ENCODE results near the gene STKLD1.

Gene STKLD1

GRCh38 chr9:133400292-133400691 is 24.1 kb downstream of the STKLD1 start:
- no peaks in the 10 kb centered on the region for H3K9me3 ChIP-seq (replicated peaks in 1 of 11)
- H3K9ac ChIP-seq, result no peak overlapping the region
- H3K4me2 ChIP-seq, result no peak overlapping the region
- no peak for TF ChIP-seq Cebpa-rat (IDR thresholded peaks at IDR 0.05)
- H3K4me3 ChIP-seq, result no peak overlapping the region
- H4K20me1 ChIP-seq, result peaks cover 0 to 88% (median 32%) of the 10 kb centered on the region in 11 experiments; a peak in 18 of 22 replicates
- H3K27ac ChIP-seq, result no peak overlapping the region
- H3K27me3 ChIP-seq, result no peaks in the 10 kb centered on the region
- peaks cover 0 to 16% (median 7%) of the 10 kb centered on the region in 10 experiments; a peak in 11 of 20 replicates for H3K4me1 ChIP-seq
- peaks cover 18 to 49% (median 37%) of the 10 kb centered on the region in 11 experiments for H3K36me3 ChIP-seq

DNA sequence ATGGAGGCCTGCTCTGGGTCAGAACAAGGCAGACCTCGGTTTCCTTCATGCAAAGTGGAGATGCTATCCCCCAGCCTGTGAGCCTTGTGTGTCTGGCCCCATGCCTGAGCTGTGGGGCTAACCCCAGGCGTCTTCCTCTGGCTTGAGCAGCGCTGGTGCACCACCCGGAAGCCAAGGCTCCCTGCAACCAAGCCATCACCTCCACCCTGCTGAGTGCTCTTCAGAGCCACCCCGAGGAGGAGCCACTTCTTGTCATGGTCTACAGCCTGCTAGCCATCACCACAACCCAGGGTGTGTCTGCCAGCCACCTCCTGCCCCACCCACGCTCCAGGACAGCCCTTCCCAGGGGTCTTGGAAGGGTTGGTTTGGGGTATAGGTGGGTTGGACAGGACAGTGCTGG is 25.4 kb downstream of the STKLD1 start:
- H3K4me3 ChIP-seq, result no peak overlapping the region

GRCh38 chr9:133402689-133403088 is 26.5 kb downstream of the STKLD1 start:
- no peak overlapping the region for H3K4me2 ChIP-seq
- peaks cover 39 to 73% (median 59%) of the 10 kb centered on the region in 11 experiments for H3K36me3 ChIP-seq
- H3K4me3 ChIP-seq, result no peak overlapping the region
- peaks cover 0 to 94% (median 53%) of the 10 kb centered on the region in 11 experiments; a peak in 20 of 22 replicates for H4K20me1 ChIP-seq
- no peak overlapping the region for H3K27ac ChIP-seq
- H3K4me1 ChIP-seq, result peaks cover 0 to 16% (median 3%) of the 10 kb centered on the region in 10 experiments; a peak in 13 of 20 replicates
- peak overlapping the region in 1 of 11 experiments; percentile 17; a peak in 1 of 22 replicates for H3K9ac ChIP-seq
- no peaks in the 10 kb centered on the region for H3K27me3 ChIP-seq
- no peak for TF ChIP-seq Cebpa-rat (IDR thresholded peaks at IDR 0.05)
- no peaks in the 10 kb centered on the region for H3K9me3 ChIP-seq (replicated peaks in 1 of 11)

More for the DNA sequence above, 25.4 kb downstream of the STKLD1 start:
- peaks cover 0 to 16% (median 8%) of the 10 kb centered on the region in 10 experiments; a peak in 14 of 20 replicates for H3K4me1 ChIP-seq
- peaks cover 31 to 62% (median 49%) of the 10 kb centered on the region in 11 experiments for H3K36me3 ChIP-seq
- no peak overlapping the region for H3K4me2 ChIP-seq
- H3K27ac ChIP-seq, result no peak overlapping the region
- TF ChIP-seq Cebpa-rat (IDR thresholded peaks at IDR 0.05), result no peak
- H3K9me3 ChIP-seq (replicated peaks in 1 of 11), result no peaks in the 10 kb centered on the region
- peaks cover 0 to 96% (median 42%) of the 10 kb centered on the region in 11 experiments; a peak in 20 of 22 replicates for H4K20me1 ChIP-seq
- no peak overlapping the region for H3K9ac ChIP-seq
- H3K27me3 ChIP-seq, result no peaks in the 10 kb centered on the region

DNA sequence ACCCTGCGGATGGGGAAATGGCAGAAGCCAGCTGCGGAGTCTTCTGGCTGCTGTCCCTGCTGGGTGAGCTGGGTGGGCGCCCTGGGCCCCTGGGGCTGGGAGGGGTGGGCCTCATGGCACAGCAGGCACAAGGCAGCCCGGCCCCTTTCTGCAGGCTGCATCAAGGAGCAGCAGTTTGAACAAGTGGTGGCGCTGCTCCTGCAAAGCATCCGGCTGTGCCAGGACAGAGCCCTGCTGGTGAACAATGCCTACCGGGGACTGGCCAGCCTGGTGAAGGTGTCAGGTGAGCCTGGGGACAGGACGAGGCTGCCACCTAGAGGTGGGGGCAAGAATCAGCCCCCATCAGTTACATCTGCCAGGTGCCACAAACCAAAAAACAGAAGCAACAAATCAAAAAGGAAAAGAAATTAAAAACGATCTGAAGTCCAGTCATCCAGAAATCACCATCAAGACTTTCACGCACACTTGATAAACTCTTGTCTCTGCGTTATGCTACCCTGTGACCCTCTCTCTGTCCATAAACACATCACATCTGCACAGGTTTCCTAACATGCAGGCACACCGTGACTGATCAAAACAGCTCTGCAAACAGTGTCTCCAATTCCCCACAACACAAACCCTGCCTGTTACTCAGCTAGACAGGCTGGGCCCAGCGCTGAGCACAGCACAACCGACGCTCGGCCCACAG is 27.7 kb downstream of the STKLD1 start:
- H3K36me3 ChIP-seq, result peaks cover 51 to 85% (median 71%) of the 10 kb centered on the region in 11 experiments
- H3K27ac ChIP-seq, result no peak overlapping the region
- H3K4me1 ChIP-seq, result peaks cover 0 to 12% (median 0%) of the 10 kb centered on the region in 10 experiments; a peak in 5 of 20 replicates
- no peaks in the 10 kb centered on the region for H3K27me3 ChIP-seq
- H3K9me3 ChIP-seq (replicated peaks in 1 of 11), result no peaks in the 10 kb centered on the region
- H3K4me2 ChIP-seq, result no peak overlapping the region
- H3K9ac ChIP-seq, result peak overlapping the region in 2 of 11 experiments; percentile 14 to 41; a peak in 1 of 22 replicates
- peaks cover 0 to 91% (median 62%) of the 10 kb centered on the region in 11 experiments; a peak in 20 of 22 replicates for H4K20me1 ChIP-seq
- TF ChIP-seq Cebpa-rat (IDR thresholded peaks at IDR 0.05), result no peak
- H3K4me3 ChIP-seq, result no peak overlapping the region

DNA sequence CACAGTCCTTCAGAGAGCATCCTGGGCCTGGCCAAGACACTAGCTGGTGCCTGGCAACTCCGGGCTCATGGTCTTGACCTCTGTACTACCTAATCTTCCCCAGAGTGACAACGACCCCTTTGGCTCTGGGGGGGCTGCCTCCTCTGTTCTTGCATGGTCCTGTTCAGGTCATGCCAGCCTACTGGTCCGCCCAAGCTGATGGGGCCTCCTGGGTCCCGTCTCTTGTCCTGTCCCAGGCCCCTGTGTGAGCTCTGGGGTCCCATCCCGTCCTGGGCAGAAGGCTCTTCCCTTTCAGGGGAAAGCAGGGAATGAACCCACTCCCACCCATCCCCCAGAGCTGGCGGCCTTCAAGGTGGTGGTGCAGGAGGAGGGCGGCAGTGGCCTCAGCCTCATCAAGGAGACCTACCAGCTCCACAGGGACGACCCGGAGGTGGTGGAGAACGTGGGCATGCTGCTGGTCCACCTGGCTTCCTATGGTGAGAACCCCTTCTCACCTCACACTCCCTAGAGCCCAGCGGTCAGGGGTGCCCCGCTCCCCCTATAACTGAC is 28.4 kb downstream of the STKLD1 start:
- Histone ChIP-seq H3K27me3 (no peaks in the 10 kb centered on the region), H4K20me1 (peaks cover 0 to 87% (median 63%) of the 10 kb centered on the region in 11 experiments; a peak in 20 of 22 replicates), H3K36me3 (peaks cover 57 to 91% (median 77%) of the 10 kb centered on the region in 11 experiments), H3K9me3 (replicated peaks in 1 of 11) (no peaks in the 10 kb centered on the region), H3K4me3 (no peak overlapping the region), H3K27ac (no peak overlapping the region), H3K4me2 (no peak overlapping the region), H3K9ac (peak overlapping the region in 2 of 11 experiments; percentile 14 to 41; a peak in 1 of 22 replicates), H3K4me1 (peaks cover 0 to 12% (median 0%) of the 10 kb centered on the region in 10 experiments; a peak in 5 of 20 replicates)
- no peak for TF ChIP-seq Cebpa-rat (IDR thresholded peaks at IDR 0.05)

DNA sequence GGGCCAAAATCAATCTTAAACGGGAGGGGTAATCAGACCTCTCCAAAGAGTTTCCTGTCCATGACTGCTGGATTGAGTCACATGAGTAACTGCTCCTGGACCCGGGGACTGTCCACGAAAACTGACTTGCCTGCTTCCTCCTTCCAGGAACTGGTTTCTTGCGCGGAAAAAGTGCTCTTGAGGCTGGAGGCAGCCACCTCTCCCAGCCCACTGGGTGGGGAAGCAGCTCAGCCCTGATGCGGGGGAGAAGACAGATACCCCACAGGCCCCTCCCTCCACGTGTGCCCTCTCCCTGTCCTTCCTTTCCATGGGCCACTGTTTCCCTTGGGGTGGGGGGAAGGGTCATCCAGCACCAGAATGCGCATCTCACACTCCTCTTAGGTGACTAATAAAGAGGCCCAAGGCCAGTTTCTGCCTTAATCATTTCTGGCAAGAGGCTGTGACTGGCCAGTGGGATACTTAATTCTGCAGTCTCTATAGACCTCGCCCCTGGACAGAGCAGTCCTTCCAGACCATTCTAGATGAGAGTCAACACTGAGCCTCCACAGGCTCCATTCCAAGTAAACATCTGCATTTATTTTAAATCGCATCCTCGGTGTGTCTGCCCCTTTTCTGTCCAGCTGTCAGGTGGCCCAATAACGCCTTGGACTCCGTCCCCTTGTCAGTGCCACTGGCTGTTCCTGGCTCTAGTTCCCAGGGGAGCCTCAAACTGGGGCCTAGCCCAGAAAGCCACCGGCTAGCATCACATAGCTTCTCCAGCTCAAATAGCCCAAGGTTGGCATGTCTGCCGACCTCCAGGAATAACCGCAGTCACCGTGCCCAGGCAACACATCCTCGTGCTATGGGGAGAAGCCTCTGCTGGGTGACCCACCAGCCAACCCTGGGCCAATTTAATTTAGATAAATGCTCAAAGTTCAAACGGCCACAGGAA is 29.6 kb downstream of the STKLD1 start:
- Histone ChIP-seq H3K4me1 (peaks cover 0 to 12% (median 0%) of the 10 kb centered on the region in 10 experiments; a peak in 5 of 20 replicates), H3K27me3 (no peaks in the 10 kb centered on the region), H3K27ac (no peak overlapping the region), H3K9ac (peak overlapping the region in 5 of 11 experiments; percentile 3 to 40 (median 27); a peak in 4 of 22 replicates), H4K20me1 (peaks cover 0 to 93% (median 75%) of the 10 kb centered on the region in 11 experiments; a peak in 20 of 22 replicates), H3K9me3 (replicated peaks in 1 of 11) (no peaks in the 10 kb centered on the region), H3K36me3 (peaks cover 70 to 95% (median 89%) of the 10 kb centered on the region in 11 experiments), H3K4me3 (no peak overlapping the region), H3K4me2 (peak overlapping the region in 2 of 11 experiments; percentile 0 to 16; a peak in 1 of 22 replicates)
- TF ChIP-seq Cebpa-rat (IDR thresholded peaks at IDR 0.05), result no peak

DNA sequence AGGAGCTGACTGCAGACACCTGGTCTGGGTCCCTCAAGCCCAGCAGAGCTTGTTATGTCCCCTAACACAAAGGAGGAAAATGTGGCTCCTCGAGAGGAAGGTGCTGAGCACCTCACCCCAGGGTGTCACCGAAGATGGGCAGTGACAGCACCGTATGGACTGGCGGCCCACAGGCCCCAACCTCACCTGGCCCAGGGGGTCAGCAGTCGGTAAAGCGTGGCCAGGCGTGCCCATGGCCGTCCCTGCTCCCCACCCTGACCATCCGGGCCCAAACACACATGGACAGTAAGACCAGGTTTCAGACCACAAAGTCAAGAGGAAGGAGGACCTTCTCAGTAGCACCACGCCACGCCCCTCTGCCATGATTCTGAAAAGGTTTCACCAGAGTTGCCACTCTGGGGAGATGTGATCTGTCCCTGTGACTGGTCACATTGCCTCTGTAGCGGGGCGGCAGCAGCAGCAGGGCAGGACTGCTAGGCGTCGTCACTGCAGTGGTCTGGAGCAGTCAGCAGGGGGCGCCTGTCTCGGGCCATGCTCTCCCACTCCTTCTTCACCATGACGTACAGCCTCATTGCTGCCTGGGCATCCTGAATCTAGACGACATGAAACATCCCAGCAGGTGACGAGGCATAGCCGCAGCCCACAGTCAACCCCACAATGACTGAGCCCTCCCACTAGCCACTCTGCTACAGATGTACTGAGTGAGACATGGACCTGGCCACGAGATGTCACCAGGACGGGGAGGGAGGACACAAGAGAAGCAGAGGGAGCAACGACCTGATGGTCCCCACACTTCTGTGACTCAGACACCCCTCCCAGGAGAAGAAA is 30.5 kb downstream of the STKLD1 start:
- H3K27ac ChIP-seq, result no peak overlapping the region
- H3K36me3 ChIP-seq, result peaks cover 79 to 100% (median 97%) of the 10 kb centered on the region in 11 experiments
- H3K4me3 ChIP-seq, result no peak overlapping the region
- peaks cover 0 to 12% (median 0%) of the 10 kb centered on the region in 10 experiments; a peak in 5 of 20 replicates for H3K4me1 ChIP-seq
- H3K4me2 ChIP-seq, result no peak overlapping the region
- no peaks in the 10 kb centered on the region for H3K9me3 ChIP-seq (replicated peaks in 1 of 11)
- H3K9ac ChIP-seq, result peak overlapping the region in 2 of 11 experiments; percentile 5 to 40; a peak in 2 of 22 replicates
- peaks cover 0 to 95% (median 85%) of the 10 kb centered on the region in 11 experiments; a peak in 20 of 22 replicates for H4K20me1 ChIP-seq
- no peak for TF ChIP-seq Cebpa-rat (IDR thresholded peaks at IDR 0.05)
- H3K27me3 ChIP-seq, result no peaks in the 10 kb centered on the region

GRCh38 chr9:133408042-133408441 is 31.9 kb downstream of the STKLD1 start:
- Histone ChIP-seq H3K4me3 (no peak overlapping the region), H3K36me3 (peaks cover 85 to 100% (median 97%) of the 10 kb centered on the region in 11 experiments)

More at GRCh38 chr9:133408042-133408441, 31.9 kb downstream of the STKLD1 start:
- Histone ChIP-seq H3K9ac (no peak overlapping the region), H3K9me3 (replicated peaks in 1 of 11) (no peaks in the 10 kb centered on the region), H3K4me2 (no peak overlapping the region), H3K4me1 (peaks cover 0 to 11% (median 0%) of the 10 kb centered on the region in 10 experiments; a peak in 5 of 20 replicates), H3K27ac (no peak overlapping the region), H4K20me1 (peaks cover 0 to 95% (median 89%) of the 10 kb centered on the region in 11 experiments; a peak in 20 of 22 replicates), H3K27me3 (no peaks in the 10 kb centered on the region)
- TF ChIP-seq Cebpa-rat (IDR thresholded peaks at IDR 0.05), result no peak

Measured in BLaER1 treated with 17β-estradiol and CSF1 and Interleukin-3, amounts not matched to agents 10 nM and 100 nM (cell line).